ENCODE measurements around the gene KRTAP20-2. TPM values are rescaled to one million over a fixed set of nuclear protein-coding genes. Genes with fewer than 3 reads are reported as not detected.

KRTAP20-2 gene
- total and polyA plus RNA-seq, 5 donors: not detected

- DNase-seq: peak in 1 of 3 donors; percentile 7
- Histone ChIP-seq H3K9me3 (ENCODE audit: control insufficient read depth, low read length) (no peaks in the 10 kb centered on the region), H3K4me1 (ENCODE audit: control insufficient read depth, insufficient read depth, low read length) (no peaks in the 10 kb centered on the region), H3K27ac (ENCODE audit: low read length) (no peak within 1 kb of the TSS), H3K4me3 (ENCODE audit: low read length) (no peak within 1 kb of the TSS), H3K27me3 (ENCODE audit: control insufficient read depth, insufficient read depth) (no peaks in the 10 kb centered on the region)
- 84% methylated on average over 3 of the region's 3 CpGs for WGBS
- ATAC-seq: no peak
- intact Hi-C loops (cut with DNase I): no loop called here
These were observed 14.5 kb upstream of the KRTAP20-2 start, which contains the start of gene KRTAP20-4 for GRCh38 chr21:30620522-30620921. Gene KRTAP20-4 (plus strand): TSS chr21:30620627.

- Histone ChIP-seq H3K27ac (ENCODE audit: low read length) (no peak overlapping the region), H3K4me1 (ENCODE audit: control insufficient read depth, insufficient read depth, low read length) (no peaks in the 10 kb centered on the region), H3K4me3 (ENCODE audit: low read length) (no peak overlapping the region), H3K27me3 (ENCODE audit: control insufficient read depth, insufficient read depth) (no peaks in the 10 kb centered on the region), H3K9me3 (ENCODE audit: control insufficient read depth, low read length) (no peaks in the 10 kb centered on the region)
- no peak for DNase-seq
- intact Hi-C loops (cut with DNase I): no loop called here
- WGBS: 86% methylated on average over 3 of the region's 3 CpGs
- no peak for ATAC-seq
These were observed 11.6 kb upstream of the KRTAP20-2 start for GRCh38 chr21:30623362-30623761.

- no peaks in the 10 kb centered on the region for H3K27me3 ChIP-seq (ENCODE audit: control insufficient read depth, insufficient read depth)
- no peaks in the 10 kb centered on the region for H3K9me3 ChIP-seq (ENCODE audit: control insufficient read depth, low read length)
- no peak overlapping the region for H3K4me3 ChIP-seq (ENCODE audit: low read length)
- intact Hi-C loops (cut with DNase I): no loop called here
- ATAC-seq: no peak
- H3K4me1 ChIP-seq (ENCODE audit: control insufficient read depth, insufficient read depth, low read length): no peaks in the 10 kb centered on the region
- 71% methylated on average over 4 of the region's 4 CpGs for WGBS
- peak in 1 of 3 donors; percentile 31 for DNase-seq
- H3K27ac ChIP-seq (ENCODE audit: low read length): no peak overlapping the region
These were observed 9.4 kb upstream of the KRTAP20-2 start for GRCh38 chr21:30625449-30626165.

GRCh38 chr21:30628109-30628508, 6.9 kb upstream of the KRTAP20-2 start:
- intact Hi-C loops (cut with DNase I): no loop called here
- 86% methylated on average over 4 of the region's 4 CpGs for WGBS
- Histone ChIP-seq H3K4me3 (ENCODE audit: low read length) (no peak overlapping the region), H3K27me3 (ENCODE audit: control insufficient read depth, insufficient read depth) (no peaks in the 10 kb centered on the region), H3K9me3 (ENCODE audit: control insufficient read depth, low read length) (no peaks in the 10 kb centered on the region), H3K27ac (ENCODE audit: low read length) (no peak overlapping the region), H3K4me1 (ENCODE audit: control insufficient read depth, insufficient read depth, low read length) (no peaks in the 10 kb centered on the region)
- ATAC-seq (no peak), DNase-seq (no peak)

GRCh38 chr21:30629200-30629599, 5.8 kb upstream of the KRTAP20-2 start:
- intact Hi-C loops (cut with DNase I): no loop called here
- no peaks in the 10 kb centered on the region for H3K27me3 ChIP-seq (ENCODE audit: control insufficient read depth, insufficient read depth)
- ATAC-seq (peak in 1 of 2 donors; percentile 38), DNase-seq (no peak)
- H3K4me1 ChIP-seq (ENCODE audit: control insufficient read depth, insufficient read depth, low read length): no peaks in the 10 kb centered on the region
- no peak overlapping the region for H3K4me3 ChIP-seq (ENCODE audit: low read length)
- 25% methylated on average over 1 of the region's 1 CpG for WGBS
- no peak overlapping the region for H3K27ac ChIP-seq (ENCODE audit: low read length)
- H3K9me3 ChIP-seq (ENCODE audit: control insufficient read depth, low read length): no peaks in the 10 kb centered on the region

GRCh38 chr21:30638686-30639085, 3.7 kb downstream of the KRTAP20-2 start:
- Histone ChIP-seq H3K4me3 (ENCODE audit: low read length) (no peak overlapping the region), H3K9me3 (ENCODE audit: control insufficient read depth, low read length) (no peaks in the 10 kb centered on the region), H3K4me1 (ENCODE audit: control insufficient read depth, insufficient read depth, low read length) (no peaks in the 10 kb centered on the region), H3K27ac (ENCODE audit: low read length) (no peak overlapping the region), H3K27me3 (ENCODE audit: control insufficient read depth, insufficient read depth) (no peaks in the 10 kb centered on the region)
- ATAC-seq (no peak), DNase-seq (no peak)
- WGBS: 52% methylated on average over 3 of the region's 3 CpGs
- intact Hi-C loops (cut with DNase I): no loop called here

- H3K9me3 ChIP-seq (ENCODE audit: control insufficient read depth, low read length): no peaks in the 10 kb centered on the region
- WGBS: 80% methylated on average over 2 of the region's 2 CpGs
- H3K27ac ChIP-seq (ENCODE audit: low read length): no peak within 1 kb of the TSS
- ATAC-seq (no peak), DNase-seq (no peak)
- intact Hi-C loops (cut with DNase I): no loop called here
- no peaks in the 10 kb centered on the region for H3K4me1 ChIP-seq (ENCODE audit: control insufficient read depth, insufficient read depth, low read length)
- no peak within 1 kb of the TSS for H3K4me3 ChIP-seq (ENCODE audit: low read length)
- no peaks in the 10 kb centered on the region for H3K27me3 ChIP-seq (ENCODE audit: control insufficient read depth, insufficient read depth)
These were observed 7.6 kb downstream of the KRTAP20-2 start, which contains the start of gene KRTAP20-3 for GRCh38 chr21:30642564-30642963. Gene KRTAP20-3 (plus strand): TSS chr21:30642864.

GRCh38 chr21:30646904-30647414, 12.0 kb downstream of the KRTAP20-2 start:
- Histone ChIP-seq H3K27me3 (ENCODE audit: control insufficient read depth, insufficient read depth) (no peaks in the 10 kb centered on the region), H3K4me3 (ENCODE audit: low read length) (no peak overlapping the region), H3K4me1 (ENCODE audit: control insufficient read depth, insufficient read depth, low read length) (no peaks in the 10 kb centered on the region), H3K9me3 (ENCODE audit: control insufficient read depth, low read length) (no peaks in the 10 kb centered on the region), H3K27ac (ENCODE audit: low read length) (no peak overlapping the region)
- intact Hi-C loops (cut with DNase I): no loop called here
- 91% methylated on average over 1 of the region's 1 CpG for WGBS
- ATAC-seq (no peak), DNase-seq (no peak)

- Histone ChIP-seq H3K9me3 (ENCODE audit: control insufficient read depth, low read length) (no peaks in the 10 kb centered on the region), H3K4me3 (ENCODE audit: low read length) (no peak overlapping the region), H3K4me1 (ENCODE audit: control insufficient read depth, insufficient read depth, low read length) (no peaks in the 10 kb centered on the region), H3K27ac (ENCODE audit: low read length) (no peak overlapping the region), H3K27me3 (ENCODE audit: control insufficient read depth, insufficient read depth) (no peaks in the 10 kb centered on the region)
- intact Hi-C loops (cut with DNase I): no loop called here
- DNase-seq: no peak
- ATAC-seq: no peak
These were observed 17.9 kb downstream of the KRTAP20-2 start for GRCh38 chr21:30652891-30653290.

- Histone ChIP-seq H3K4me3 (ENCODE audit: low read length) (no peak overlapping the region), H3K27ac (ENCODE audit: low read length) (no peak overlapping the region), H3K9me3 (ENCODE audit: control insufficient read depth, low read length) (no peaks in the 10 kb centered on the region), H3K27me3 (ENCODE audit: control insufficient read depth, insufficient read depth) (no peaks in the 10 kb centered on the region), H3K4me1 (ENCODE audit: control insufficient read depth, insufficient read depth, low read length) (no peaks in the 10 kb centered on the region)
- intact Hi-C loops (cut with DNase I): no loop called here
- ATAC-seq (no peak), DNase-seq (no peak)
- WGBS: 83% methylated on average over 1 of the region's 1 CpG
These were observed 33.8 kb downstream of the KRTAP20-2 start for GRCh38 chr21:30668776-30669175.

GRCh38 chr21:30672985-30673650, 38.1 kb downstream of the KRTAP20-2 start:
- H3K27ac ChIP-seq (ENCODE audit: low read length): no peak overlapping the region
- no peak for DNase-seq
- no peaks in the 10 kb centered on the region for H3K27me3 ChIP-seq (ENCODE audit: control insufficient read depth, insufficient read depth)
- intact Hi-C loops (cut with DNase I): no loop called here
- 75% methylated on average over 2 of the region's 2 CpGs for WGBS
- H3K4me1 ChIP-seq (ENCODE audit: control insufficient read depth, insufficient read depth, low read length): no peaks in the 10 kb centered on the region
- H3K4me3 ChIP-seq (ENCODE audit: low read length): no peak overlapping the region
- no peaks in the 10 kb centered on the region for H3K9me3 ChIP-seq (ENCODE audit: control insufficient read depth, low read length)
- ATAC-seq: no peak
